IPS-NIHi7 (cell line): ENCODE data around the gene FBXO38.

Experiments
- DNase-seq: peaks from one replicate; pipeline ENCODE4 v3.0.0; 2012; ENCODE audit warnings: mixed read lengths; ENCODE audit errors: extremely low spot score

FBXO38 gene

DNA sequence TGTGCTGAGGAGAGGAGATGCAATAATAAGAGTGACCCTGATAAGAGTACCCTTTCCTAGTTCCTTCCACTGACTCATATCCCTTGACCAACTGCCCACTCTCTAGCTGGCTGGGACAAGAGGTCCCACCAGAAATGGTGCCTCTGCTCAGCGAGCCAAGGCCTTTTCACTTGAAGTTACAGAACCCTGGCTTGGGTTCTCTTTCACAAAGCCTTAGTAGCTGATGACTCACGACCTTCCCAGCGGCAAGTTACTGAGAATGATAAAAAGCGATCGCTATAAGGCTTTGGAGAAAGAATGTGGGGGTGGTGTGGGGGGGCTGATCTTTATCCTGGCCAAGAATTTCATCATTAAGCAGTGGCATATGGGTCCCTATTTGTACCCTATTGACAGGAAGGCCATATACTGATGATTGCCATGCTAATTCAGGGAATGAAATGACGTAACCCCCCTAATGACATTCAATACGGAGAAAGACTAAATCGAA, 90.3 kb downstream of the FBXO38 start:
- peak; percentile 15 for DNase-seq

- DNase-seq: no peak
Observed at GRCh38 chr5:148476302-148476701, 92.5 kb downstream of the FBXO38 start.

- no peak for DNase-seq
Observed at GRCh38 chr5:148477429-148477828, 93.7 kb downstream of the FBXO38 start.

DNA sequence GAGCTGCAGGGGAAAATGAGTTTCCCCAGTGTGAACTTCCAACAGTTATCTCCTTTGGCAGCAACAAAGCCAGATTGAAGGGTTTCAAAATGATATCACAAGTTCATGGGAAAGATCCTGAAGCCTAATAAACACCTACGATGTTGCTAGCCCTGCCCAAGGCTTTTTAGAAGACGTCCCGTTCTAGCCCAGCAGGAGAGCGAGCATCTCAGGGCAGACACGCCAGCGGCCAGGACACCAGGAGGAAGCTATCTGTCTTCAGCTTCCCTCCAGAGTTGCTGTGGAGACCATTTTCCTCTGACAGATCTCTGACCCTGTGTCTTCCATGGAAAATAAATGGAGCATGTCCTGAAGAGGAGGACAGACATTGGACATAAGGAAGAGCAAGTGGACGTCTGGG, 98.4 kb downstream of the FBXO38 start:
- DNase-seq: no peak

- peak; percentile 85 for DNase-seq
Observed at GRCh38 chr5:148482697-148483462, 99.1 kb downstream of the FBXO38 start.

- no peak for DNase-seq
Observed at GRCh38 chr5:148483750-148484149, 100.0 kb downstream of the FBXO38 start.

- DNase-seq: no peak
Observed at GRCh38 chr5:148484651-148485050, 100.9 kb downstream of the FBXO38 start.

GRCh38 chr5:148486456-148486855, 102.7 kb downstream of the FBXO38 start:
- DNase-seq: no peak

DNA sequence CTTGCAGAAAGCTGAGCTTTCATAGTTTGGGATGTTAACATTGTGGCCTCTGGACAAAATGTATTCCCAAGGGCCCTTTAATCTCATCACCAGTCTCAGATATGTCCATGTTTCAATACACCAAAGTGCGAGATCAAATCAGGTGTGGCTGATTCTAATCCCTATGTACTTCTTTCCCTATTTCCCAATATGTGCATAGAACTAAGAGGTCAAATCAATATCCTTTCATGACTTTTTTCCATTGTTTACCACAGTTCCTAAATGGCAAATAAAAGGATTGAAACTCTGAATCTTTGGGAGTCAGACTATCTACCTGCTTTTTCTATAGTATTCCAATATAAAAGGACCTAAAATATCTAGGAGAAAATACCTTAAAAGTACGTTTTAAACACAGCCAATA, 105.0 kb downstream of the FBXO38 start:
- DNase-seq: no peak

- no peak for DNase-seq
Observed at GRCh38 chr5:148491015-148491792, 107.4 kb downstream of the FBXO38 start.

DNA sequence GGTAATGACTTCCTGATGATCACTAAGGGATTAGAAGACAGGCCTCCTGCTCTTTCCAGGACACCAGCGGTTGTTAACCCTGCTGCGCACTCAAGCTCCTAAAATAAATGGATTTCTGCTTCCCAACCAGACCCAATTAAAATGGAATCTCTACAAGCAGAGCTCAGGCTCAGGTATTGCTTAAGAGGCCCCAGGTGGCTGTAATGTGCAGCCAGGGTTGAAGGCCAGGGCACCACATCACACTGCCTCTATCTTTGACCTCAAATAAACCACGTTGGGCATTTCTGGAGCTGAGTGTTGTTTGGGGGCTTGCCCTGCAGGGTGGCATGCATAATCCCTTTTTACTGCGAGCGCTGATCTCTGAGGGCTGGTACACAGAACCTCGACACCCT, 108.0 kb downstream of the FBXO38 start:
- DNase-seq: no peak

DNA sequence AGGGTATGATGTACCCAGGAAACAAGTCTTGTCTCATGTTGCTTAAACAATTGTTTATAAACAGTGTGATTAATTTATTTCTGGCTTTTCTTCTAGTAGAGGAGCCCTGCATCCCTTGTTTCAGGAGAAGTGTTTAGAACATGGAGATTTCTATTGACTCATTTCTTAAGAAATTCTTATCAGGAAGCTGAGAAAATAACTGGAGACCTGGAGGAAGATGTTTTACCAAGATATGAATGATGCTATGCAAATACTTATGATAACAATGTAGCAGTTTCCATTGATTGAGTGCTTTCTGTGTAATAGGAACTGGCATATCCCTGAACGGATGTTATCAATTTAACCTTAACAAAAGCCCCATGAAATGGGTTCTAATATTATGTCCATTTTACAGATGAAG, 108.6 kb downstream of the FBXO38 start:
- no peak for DNase-seq
